ENCODE data around the gene GOT2.
"Not testable (repeated sequence)": the region's sequence is repeated elsewhere in the genome, so short reads cannot be mapped to it uniquely, and the experiment has no call there.

Gene GOT2

GRCh38 chr16:58733671-58734458 lies at the start of gene GOT2:
GOT2 (minus strand) TSS chr16:58734316; CDS start chr16:58734228, 88 bp downstream.
- peak; percentile 80 for DNase-seq
- TF ChIP-seq, protein P1, sequence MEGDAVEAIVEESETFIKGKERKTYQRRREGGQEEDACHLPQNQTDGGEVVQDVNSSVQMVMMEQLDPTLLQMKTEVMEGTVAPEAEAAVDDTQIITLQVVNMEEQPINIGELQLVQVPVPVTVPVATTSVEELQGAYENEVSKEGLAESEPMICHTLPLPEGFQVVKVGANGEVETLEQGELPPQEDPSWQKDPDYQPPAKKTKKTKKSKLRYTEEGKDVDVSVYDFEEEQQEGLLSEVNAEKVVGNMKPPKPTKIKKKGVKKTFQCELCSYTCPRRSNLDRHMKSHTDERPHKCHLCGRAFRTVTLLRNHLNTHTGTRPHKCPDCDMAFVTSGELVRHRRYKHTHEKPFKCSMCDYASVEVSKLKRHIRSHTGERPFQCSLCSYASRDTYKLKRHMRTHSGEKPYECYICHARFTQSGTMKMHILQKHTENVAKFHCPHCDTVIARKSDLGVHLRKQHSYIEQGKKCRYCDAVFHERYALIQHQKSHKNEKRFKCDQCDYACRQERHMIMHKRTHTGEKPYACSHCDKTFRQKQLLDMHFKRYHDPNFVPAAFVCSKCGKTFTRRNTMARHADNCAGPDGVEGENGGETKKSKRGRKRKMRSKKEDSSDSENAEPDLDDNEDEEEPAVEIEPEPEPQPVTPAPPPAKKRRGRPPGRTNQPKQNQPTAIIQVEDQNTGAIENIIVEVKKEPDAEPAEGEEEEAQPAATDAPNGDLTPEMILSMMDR (IDR thresholded peaks at IDR 0.05; ENCODE audit: low read depth, low read length, missing control alignments) = peak; percentile 75
- Histone ChIP-seq H3K27me3 (replicated peaks) (no peaks in the 10 kb centered on the region), H3K4me3 (ENCODE audit: low read depth, low read length) (peak within 1 kb of the TSS; percentile 92), H3K36me3 (replicated peaks) (no peaks in the 10 kb centered on the region), H3K27ac (peak within 1 kb of the TSS; percentile 57)
- in situ Hi-C loops (cut with HindIII; ENCODE audit: low pct_ligation_motif_present, low sequenced_read_pairs) = no loop called here

DNA sequence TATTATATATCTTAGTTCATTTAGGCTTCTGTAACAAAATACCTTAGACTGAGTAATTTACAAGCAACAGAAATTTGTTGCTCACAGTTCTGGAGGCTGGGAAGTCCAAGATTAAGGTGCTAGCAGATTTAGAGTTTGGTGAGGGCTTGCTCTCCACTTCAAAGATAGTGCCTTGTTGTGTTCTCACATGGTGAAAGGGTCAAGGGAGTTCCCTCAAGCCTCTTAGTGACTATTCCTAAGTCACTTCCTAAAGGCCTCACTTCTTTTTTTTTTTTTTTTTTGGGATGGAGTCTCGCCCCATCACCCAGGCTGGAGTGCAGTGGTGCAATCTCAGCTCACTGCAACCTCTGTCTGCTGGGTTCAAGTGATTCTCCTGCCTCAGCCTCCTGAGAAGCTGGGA lies 45.2 kb upstream of the GOT2 start:
- H3K27me3 ChIP-seq (replicated peaks); H3K4me3 ChIP-seq (ENCODE audit: low read depth, low read length); H3K27ac ChIP-seq; H3K36me3 ChIP-seq (replicated peaks); in situ Hi-C loops (cut with HindIII; ENCODE audit: low pct_ligation_motif_present, low sequenced_read_pairs); DNase-seq: not testable (repeated sequence)

DNA sequence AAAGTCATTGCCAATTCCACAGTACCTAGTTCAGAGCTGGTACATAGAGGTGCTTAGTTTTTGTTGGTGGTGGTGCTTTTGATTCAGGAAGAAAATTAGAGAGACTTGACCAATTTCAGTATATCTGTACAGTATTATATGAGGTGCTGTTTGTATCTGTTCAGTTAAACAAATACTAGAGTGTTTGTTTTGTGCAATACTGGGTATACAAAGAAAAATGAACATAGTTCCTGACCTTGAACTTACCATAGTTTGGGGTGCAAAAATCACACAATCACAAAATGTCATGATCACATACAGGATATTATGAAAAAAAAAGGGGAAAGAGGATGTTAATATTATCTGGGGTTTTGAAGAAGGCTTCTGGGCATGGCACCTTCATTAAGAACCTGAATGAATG lies 39.8 kb upstream of the GOT2 start:
- no peaks in the 10 kb centered on the region for H3K27me3 ChIP-seq (replicated peaks)
- no peak overlapping the region for H3K27ac ChIP-seq
- TF ChIP-seq, protein P1 (IDR thresholded peaks at IDR 0.05; ENCODE audit: low read depth, low read length, missing control alignments) = no peak
- DNase-seq = no peak
- H3K4me3 ChIP-seq (ENCODE audit: low read depth, low read length) = no peak overlapping the region
- no peaks in the 10 kb centered on the region for H3K36me3 ChIP-seq (replicated peaks)
- in situ Hi-C loops (cut with HindIII; ENCODE audit: low pct_ligation_motif_present, low sequenced_read_pairs) = no loop called here

- TF ChIP-seq, protein P1 (IDR thresholded peaks at IDR 0.05; ENCODE audit: low read depth, low read length, missing control alignments) = no peak
- in situ Hi-C loops (cut with HindIII; ENCODE audit: low pct_ligation_motif_present, low sequenced_read_pairs) = no loop called here
These were observed 34.0 kb upstream of the GOT2 start for GRCh38 chr16:58768145-58768544.

DNA sequence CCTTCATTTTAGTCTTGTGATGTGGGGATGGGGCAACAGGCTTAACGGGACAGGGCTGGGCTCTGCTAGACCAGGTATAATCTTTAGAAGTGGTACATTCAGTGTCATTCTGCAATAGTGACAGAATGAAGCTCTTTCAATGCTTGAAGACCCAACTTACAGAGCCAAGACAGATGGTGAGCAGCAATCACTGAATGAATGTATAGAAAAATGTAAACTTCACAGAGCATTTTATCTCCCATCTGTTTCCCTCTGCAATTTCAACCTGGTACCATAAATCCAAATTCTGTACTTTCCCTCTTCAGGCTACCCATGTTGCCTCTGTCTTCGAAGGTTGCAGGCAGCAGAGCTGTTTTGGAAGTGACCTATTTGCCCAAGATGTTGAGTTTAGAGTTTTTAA lies 33.5 kb upstream of the GOT2 start:
- no peak for DNase-seq
- H3K4me3 ChIP-seq (ENCODE audit: low read depth, low read length) = no peak overlapping the region
- in situ Hi-C loops (cut with HindIII; ENCODE audit: low pct_ligation_motif_present, low sequenced_read_pairs) = no loop called here
- TF ChIP-seq, protein P1 (IDR thresholded peaks at IDR 0.05; ENCODE audit: low read depth, low read length, missing control alignments) = no peak
- no peaks in the 10 kb centered on the region for H3K27me3 ChIP-seq (replicated peaks)
- H3K36me3 ChIP-seq (replicated peaks) = no peaks in the 10 kb centered on the region
- H3K27ac ChIP-seq = no peak overlapping the region

More at GRCh38 chr16:58768145-58768544, 34.0 kb upstream of the GOT2 start:
- H3K27me3 ChIP-seq (replicated peaks) = no peaks in the 10 kb centered on the region
- H3K27ac ChIP-seq = no peak overlapping the region
- no peak for DNase-seq
- H3K36me3 ChIP-seq (replicated peaks) = no peaks in the 10 kb centered on the region
- H3K4me3 ChIP-seq (ENCODE audit: low read depth, low read length) = no peak overlapping the region

- no peaks in the 10 kb centered on the region for H3K27me3 ChIP-seq (replicated peaks)
- TF ChIP-seq, protein P1 (IDR thresholded peaks at IDR 0.05; ENCODE audit: low read depth, low read length, missing control alignments) = no peak
- no peak overlapping the region for H3K4me3 ChIP-seq (ENCODE audit: low read depth, low read length)
- no peak overlapping the region for H3K27ac ChIP-seq
- no peaks in the 10 kb centered on the region for H3K36me3 ChIP-seq (replicated peaks)
- in situ Hi-C loops (cut with HindIII; ENCODE audit: low pct_ligation_motif_present, low sequenced_read_pairs) = no loop called here
- no peak for DNase-seq
These were observed 22.7 kb upstream of the GOT2 start for GRCh38 chr16:58756650-58757332.
